ENCODE data around the gene ORM1.
"Not testable (repeated sequence)": the region's sequence is repeated elsewhere in the genome, so short reads cannot be mapped to it uniquely, and the experiment has no call there.

The ORM1 gene

GRCh38 chr9:114322831-114323531 lies at the start of gene ORM1:
ORM1 (plus strand) TSS chr9:114323098; CDS start chr9:114323134, 36 bp downstream.
- not testable (repeated sequence) for DNase-seq

- no peak for DNase-seq
Measured at GRCh38 chr9:114273461-114273881, 49.4 kb upstream of the ORM1 start.

DNA sequence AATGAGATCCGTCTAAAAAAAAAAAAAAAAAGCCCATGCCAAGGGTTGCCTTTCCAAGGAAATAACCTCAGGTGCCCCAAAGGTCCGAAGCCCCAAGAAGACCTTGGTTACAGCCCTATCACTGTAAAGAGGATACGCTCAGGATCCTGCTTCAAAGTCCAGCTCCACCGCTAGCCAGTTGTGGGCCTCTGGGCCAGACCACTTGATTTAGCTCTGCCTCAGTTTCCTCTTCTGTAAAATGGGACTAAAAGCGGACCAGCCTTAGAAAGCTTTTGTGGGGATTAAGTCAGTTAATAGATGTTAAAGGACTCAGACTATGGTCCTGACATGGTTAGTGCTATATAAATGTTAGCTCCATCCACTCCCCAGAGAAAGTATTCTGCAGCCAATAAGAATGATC lies 48.7 kb upstream of the ORM1 start:
- no peak for DNase-seq

DNA sequence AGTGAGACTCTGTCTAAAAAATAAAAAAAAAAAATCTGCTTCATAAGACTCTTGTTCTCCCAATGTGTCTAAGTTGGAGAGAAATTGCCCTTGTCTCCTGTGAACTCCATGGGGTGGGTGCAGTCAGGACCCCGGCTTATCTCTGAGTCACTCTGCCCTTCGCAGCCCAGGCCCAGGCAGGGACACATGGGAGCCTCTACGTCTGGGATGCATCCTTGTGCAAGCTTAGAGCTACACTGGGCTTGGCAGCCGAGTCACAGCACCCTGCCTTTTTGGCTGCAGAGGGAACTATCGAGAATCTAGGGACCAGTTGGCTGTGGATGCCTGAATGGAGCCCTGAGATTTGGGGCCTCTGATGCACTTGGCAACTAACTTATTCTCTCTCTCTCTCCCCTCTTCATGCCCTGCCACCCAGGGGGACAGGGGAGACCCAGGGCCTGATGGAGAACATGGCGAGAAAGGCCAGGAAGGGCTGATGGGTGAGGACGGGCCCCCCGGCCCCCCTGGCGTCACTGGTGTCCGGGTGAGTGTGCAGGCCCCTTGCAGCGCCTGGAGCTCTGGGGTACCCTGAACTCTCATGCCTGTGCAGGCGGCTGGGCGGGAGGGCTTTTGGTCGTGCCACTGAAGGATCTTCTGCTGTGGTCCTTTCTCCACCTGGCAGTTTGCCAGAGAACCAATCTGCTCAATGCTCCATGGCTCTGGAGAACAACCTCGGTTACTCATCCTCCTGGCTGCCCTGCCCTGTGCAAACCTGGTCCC lies 47.5 kb upstream of the ORM1 start:
- DNase-seq = no peak

GRCh38 chr9:114276908-114277821 lies 45.7 kb upstream of the ORM1 start:
- DNase-seq = no peak

DNA sequence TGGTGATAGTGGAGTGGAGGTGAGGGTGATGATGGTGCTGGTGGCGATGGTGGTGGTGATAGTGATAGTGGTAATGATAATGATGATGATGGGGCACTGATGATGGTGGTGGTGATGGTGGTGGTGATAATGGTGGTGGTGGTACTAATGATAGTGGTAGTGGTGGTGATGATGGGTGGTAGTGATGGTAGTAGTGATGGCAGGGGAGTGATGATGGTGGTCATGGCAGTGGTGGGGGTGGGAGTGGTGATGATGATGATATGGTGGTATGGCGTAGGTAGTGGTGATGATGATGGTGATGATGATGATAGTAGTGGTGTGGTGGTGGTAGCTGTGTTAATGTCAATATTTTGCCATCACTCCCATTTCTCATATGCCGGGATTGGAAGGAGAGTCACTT lies 44.5 kb upstream of the ORM1 start:
- DNase-seq = no peak

DNA sequence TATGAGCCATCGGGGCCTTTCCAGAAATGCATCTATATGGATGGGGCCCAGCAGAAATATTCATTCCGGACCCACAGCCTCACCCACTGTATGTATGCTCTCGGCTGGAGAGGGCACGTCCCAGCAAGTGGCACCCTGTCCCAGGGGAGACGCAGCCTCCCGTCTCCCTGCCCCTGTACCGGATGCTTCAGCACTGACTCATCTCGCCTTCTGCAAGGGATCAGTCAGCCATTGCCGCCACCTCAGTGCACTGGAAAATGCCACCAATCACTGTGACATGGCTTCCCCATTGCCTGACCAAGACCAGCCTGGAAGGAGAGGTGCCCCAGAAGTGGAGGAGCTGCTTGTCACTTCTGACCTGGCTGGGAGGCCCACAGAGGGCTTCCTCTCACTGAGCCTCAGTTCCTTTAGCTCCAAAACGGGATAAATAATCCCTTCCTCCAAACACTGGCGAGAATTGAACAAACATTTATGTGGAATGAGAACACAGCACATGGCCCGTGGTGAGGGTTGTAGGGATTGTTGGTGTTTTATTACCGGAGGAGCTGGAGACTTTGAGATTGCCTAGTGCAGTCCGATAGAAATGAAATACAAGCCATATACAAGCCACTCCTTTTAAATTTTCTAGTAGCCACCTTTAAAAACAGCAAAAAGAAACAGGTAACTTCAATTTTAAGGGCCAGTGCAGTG lies 43.9 kb upstream of the ORM1 start:
- no peak for DNase-seq

GRCh38 chr9:114279693-114280092 lies 43.2 kb upstream of the ORM1 start:
- no peak for DNase-seq

DNA sequence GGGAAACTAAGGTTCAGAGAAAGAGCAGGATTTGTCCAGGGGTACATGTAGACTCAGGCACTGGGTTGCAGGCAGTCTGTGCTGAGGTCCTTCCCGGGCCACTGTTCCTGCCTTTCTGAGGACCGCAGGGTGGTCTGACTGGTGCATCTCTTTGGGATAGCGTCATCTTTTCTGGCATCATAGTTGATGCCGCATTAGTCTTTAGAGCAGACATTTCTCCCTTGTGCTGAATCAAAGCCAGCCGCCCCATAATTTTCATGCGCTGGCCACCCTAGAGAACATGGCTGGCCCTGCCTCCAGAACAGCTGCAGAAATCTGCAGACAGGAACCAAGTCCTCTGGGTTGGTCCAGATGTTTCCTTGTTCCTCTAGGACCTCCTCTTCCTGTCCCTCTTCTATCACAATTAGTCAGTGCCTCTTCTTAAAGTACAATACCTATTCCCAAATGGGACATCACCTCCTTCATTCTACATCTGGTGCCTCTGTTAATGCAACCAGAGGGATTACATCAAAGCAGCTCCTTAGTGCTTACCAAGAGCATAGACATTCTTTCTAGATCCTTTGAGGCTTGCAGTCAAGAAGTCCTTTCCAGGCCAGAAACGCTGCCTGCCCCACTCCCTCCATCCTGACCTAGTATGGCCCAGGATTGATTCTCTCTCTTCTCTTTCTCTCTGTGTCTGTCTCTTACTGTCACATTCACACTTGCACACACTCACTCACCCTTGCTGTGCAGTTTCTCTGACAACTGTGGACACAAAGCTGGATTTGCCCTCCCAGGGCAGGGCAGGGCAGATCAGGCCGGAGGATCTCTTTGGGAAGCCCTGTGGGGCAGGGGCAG lies 42.0 kb upstream of the ORM1 start:
- no peak for DNase-seq

DNA sequence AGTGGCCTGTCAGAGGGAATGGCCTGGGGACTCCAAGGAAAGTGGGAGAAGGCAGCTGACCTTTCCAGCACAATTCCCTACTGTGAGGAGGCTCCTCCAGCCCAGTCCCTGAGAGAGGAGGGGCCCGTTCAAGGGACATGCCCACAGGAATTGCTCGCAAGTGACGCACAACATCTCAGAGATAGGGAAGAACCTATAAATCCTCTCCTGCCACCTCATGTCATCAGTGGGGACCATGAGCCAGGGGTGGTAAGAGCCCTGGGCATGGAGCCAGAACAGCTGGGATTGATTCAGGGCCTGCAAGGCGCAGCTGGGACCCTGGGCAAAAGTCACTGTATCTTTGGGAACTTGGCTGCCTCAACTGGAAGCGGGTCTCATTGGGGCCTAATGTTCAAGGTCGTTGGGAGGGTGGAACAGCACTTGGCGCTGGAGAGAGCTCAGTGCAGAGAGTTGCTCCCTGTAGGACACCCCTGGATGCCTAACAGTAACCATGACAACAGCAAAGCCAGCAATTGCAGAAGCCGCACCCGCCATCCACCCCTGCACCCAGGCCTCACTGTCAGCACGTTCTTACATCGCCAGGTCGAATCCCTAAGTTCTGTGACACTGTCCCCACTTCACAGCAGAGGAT lies 41.3 kb upstream of the ORM1 start:
- no peak for DNase-seq

- DNase-seq = no peak
Measured at GRCh38 chr9:114282104-114282485, 40.8 kb upstream of the ORM1 start.

- DNase-seq = no peak
Measured at GRCh38 chr9:114282507-114282906, 40.4 kb upstream of the ORM1 start.

DNA sequence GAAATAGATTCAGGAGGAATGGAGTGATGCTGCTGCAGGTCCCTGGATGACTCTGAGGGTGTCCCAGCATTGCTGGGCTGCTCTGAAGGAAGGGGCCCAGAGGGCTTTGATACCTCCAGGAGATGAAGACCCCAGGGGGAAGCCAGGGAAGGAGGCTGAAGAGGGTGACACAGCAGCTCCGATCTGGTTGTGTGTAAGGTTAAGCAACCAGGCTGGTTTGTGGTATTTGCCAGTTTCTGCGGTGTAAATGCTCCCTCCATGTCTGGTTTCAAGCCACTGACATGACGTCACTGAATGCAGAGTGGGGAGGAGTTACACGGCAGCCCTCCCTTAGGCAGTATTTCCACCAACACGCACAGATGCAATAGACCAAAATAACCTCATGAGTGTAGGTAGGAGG lies 40.0 kb upstream of the ORM1 start:
- DNase-seq = no peak

DNA sequence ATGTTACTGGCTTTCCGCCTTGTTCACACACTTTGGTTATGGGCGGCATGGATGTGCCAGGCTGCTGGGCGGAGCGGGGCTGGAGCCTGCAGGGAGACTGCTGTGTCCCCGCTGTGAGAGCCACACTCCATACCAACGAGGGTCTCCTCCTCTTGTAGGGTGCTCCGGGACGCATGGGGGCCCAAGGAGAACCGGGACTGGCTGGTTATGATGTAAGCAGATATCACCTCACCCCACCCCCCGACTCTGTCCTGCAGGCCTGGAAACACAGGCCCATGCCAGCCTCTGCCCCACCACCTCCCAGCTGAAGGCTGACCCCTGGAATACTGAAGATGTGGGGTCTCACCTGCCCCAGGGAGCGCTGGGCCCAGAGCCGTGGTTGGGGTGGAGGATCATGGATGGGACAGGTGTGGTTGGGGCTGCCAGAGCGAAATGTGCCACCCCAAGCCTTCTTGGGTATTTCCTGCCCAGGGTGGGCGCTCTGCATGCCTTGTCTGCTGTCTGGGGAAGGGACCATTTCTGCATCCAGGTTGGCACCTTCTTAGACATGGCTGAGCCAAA lies 39.3 kb upstream of the ORM1 start:
- DNase-seq = no peak

- no peak for DNase-seq
Measured at GRCh38 chr9:114284316-114285060, 38.4 kb upstream of the ORM1 start.

GRCh38 chr9:114285166-114285867 lies 37.6 kb upstream of the ORM1 start:
- DNase-seq = no peak

- DNase-seq = no peak
Measured at GRCh38 chr9:114286146-114286679, 36.7 kb upstream of the ORM1 start.

DNA sequence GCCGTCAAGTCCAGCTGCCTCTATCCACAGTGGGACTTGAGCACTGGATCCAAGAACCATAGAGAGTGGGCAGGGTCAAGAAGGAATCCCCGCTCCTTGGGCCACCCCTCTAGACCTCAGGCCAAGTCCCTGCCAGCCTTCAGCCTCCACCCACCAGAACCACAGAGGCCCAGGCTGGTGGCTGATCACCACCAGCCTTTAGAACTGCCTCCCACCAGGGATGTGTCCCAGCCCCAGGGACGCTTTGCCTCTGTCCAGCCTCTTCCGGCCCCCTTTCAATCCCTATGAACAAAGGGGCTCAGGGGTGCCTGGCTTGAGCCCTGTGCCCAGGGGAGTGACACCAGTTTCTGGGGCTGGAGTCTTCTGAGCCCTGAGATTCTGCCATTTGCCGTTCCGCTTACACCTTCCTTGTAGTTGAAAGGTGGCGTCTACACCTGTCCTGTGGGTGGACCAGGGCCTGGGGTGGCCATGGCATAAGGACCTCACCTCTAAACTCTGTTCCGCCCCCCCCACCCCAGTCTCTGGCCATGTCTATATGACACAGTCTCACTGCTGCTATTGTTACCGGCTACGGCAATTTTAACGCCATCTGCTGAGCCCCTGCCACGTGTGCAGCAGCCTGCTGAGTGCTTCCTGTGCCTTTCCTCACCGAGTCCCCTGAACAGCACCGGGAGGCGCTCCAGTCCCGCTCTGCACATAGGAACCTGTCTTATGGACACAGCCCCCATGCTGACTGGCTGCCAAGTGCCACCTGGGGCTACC lies 35.7 kb upstream of the ORM1 start:
- no peak for DNase-seq

Measured in SW 1271 (cell line).